Stimulated activated CD4-positive, alpha-beta T cell treated with anti-CD3 and anti-CD28 coated beads, Interleukin-15, amount 100 ng/mL, for 1 hour (primary cell): ENCODE measurements around the gene ACSL5.
"Not testable (repeated sequence)": the region's sequence is repeated elsewhere in the genome, so short reads cannot be mapped to it uniquely, and the experiment has no call there.

Source experiments
- DNase-seq, 2 donors: peaks; one replicate each; pipeline ENCODE4 v3.0.0-alpha.2; 2020; ENCODE audit warnings: low read depth in 1 of 2, low spot score in 1 of 2

Gene ACSL5

GRCh38 chr10:112349521-112350085 is 24.3 kb upstream of the ACSL5 start:
- DNase-seq, result no peak

GRCh38 chr10:112351146-112351545 is 22.8 kb upstream of the ACSL5 start:
- no peak for DNase-seq

GRCh38 chr10:112352044-112352443 is 21.9 kb upstream of the ACSL5 start:
- DNase-seq, result no peak

- DNase-seq, result no peak
Measured at GRCh38 chr10:112353046-112353445, 20.9 kb upstream of the ACSL5 start.

GRCh38 chr10:112356686-112357085 is 17.2 kb upstream of the ACSL5 start:
- no peak for DNase-seq

GRCh38 chr10:112359606-112360307 is 14.2 kb upstream of the ACSL5 start:
- no peak for DNase-seq

GRCh38 chr10:112360308-112361270 is 13.3 kb upstream of the ACSL5 start:
- no peak for DNase-seq

- no peak for DNase-seq
Measured at GRCh38 chr10:112361951-112362751, 11.8 kb upstream of the ACSL5 start.

GRCh38 chr10:112362833-112363232 is 11.1 kb upstream of the ACSL5 start:
- DNase-seq, result no peak

- no peak for DNase-seq
Measured at GRCh38 chr10:112363696-112364688, 9.9 kb upstream of the ACSL5 start.

- no peak for DNase-seq
Measured at GRCh38 chr10:112365014-112365432, 8.9 kb upstream of the ACSL5 start.

- DNase-seq, result no peak
Measured at GRCh38 chr10:112365451-112365850, 8.5 kb upstream of the ACSL5 start.

- no peak for DNase-seq
Measured at GRCh38 chr10:112366992-112367391, 6.9 kb upstream of the ACSL5 start.

GRCh38 chr10:112367516-112367915 is 6.4 kb upstream of the ACSL5 start:
- DNase-seq, result no peak

GRCh38 chr10:112369495-112370423 is 4.2 kb upstream of the ACSL5 start:
- no peak for DNase-seq

GRCh38 chr10:112370424-112370819 is 3.5 kb upstream of the ACSL5 start:
- no peak for DNase-seq

GRCh38 chr10:112371326-112371725 is 2.6 kb upstream of the ACSL5 start:
- DNase-seq, result not testable (repeated sequence)

GRCh38 chr10:112372182-112372810 is 1.6 kb upstream of the ACSL5 start:
- DNase-seq, result not testable (repeated sequence)
